ENCODE data around the gene DNAI1.

Gene DNAI1

GRCh38 chr9:34493972-34494535 lies 35.4 kb downstream of the DNAI1 start:
- no peak for DNase-seq

GRCh38 chr9:34496149-34496712 lies 37.6 kb downstream of the DNAI1 start:
- no peak for DNase-seq

GRCh38 chr9:34498553-34498952 lies 39.9 kb downstream of the DNAI1 start:
- DNase-seq: peak; percentile 95

- DNase-seq: no peak
Measured at GRCh38 chr9:34499076-34499475, 40.5 kb downstream of the DNAI1 start.

- DNase-seq: peak; percentile 70
Measured at GRCh38 chr9:34500623-34501267, 42.1 kb downstream of the DNAI1 start.

- no peak for DNase-seq
Measured at GRCh38 chr9:34501372-34501771, 42.8 kb downstream of the DNAI1 start.

- no peak for DNase-seq
Measured at GRCh38 chr9:34501889-34502425, 43.4 kb downstream of the DNAI1 start.

GRCh38 chr9:34502471-34502870 lies 43.9 kb downstream of the DNAI1 start:
- no peak for DNase-seq

GRCh38 chr9:34502891-34503290 lies 44.3 kb downstream of the DNAI1 start:
- no peak for DNase-seq

- DNase-seq: no peak
Measured at GRCh38 chr9:34503406-34503805, 44.8 kb downstream of the DNAI1 start.

GRCh38 chr9:34505370-34506120 lies 46.9 kb downstream of the DNAI1 start:
- DNase-seq: no peak

- no peak for DNase-seq
Measured at GRCh38 chr9:34506623-34507022, 48.0 kb downstream of the DNAI1 start.

- no peak for DNase-seq
Measured at GRCh38 chr9:34507556-34507955, 49.0 kb downstream of the DNAI1 start.

GRCh38 chr9:34507966-34508365 lies 49.4 kb downstream of the DNAI1 start:
- no peak for DNase-seq

GRCh38 chr9:34508463-34508862 lies 49.9 kb downstream of the DNAI1 start:
- no peak for DNase-seq

GRCh38 chr9:34508951-34509350 lies 50.3 kb downstream of the DNAI1 start:
- DNase-seq: no peak

GRCh38 chr9:34510497-34511468 lies 52.2 kb downstream of the DNAI1 start:
- DNase-seq: peak; percentile 52

GRCh38 chr9:34512131-34513078 lies 53.8 kb downstream of the DNAI1 start:
- DNase-seq: no peak

GRCh38 chr9:34513567-34514214 lies 55.1 kb downstream of the DNAI1 start:
- DNase-seq: peak; percentile 9

GRCh38 chr9:34514401-34514800 lies 55.8 kb downstream of the DNAI1 start:
- DNase-seq: no peak

- DNase-seq: no peak
Measured at GRCh38 chr9:34514816-34515215, 56.2 kb downstream of the DNAI1 start.

Data from NCI-H2171 treated with DMSO at 0.1 percent for 48 hours (cell line).